GM18499 (cell line): ENCODE results near the gene PTPN3.

ENCODE experiments used
- ATAC-seq: cut with Tn5 transposase; IDR thresholded peaks from one replicate; pipeline ENCODE4 v1.9.1; 2021; ENCODE audit warnings: moderate number of reproducible peaks; ENCODE audit not compliant: insufficient read depth, unreplicated experiment

Gene PTPN3

GRCh38 chr9:109478051-109478563, 20.0 kb downstream of the PTPN3 start:
- ATAC-seq, result no peak

GRCh38 chr9:109477258-109478050, 20.7 kb downstream of the PTPN3 start:
- no peak for ATAC-seq

GRCh38 chr9:109476642-109477257, 21.4 kb downstream of the PTPN3 start:
- ATAC-seq, result no peak

GRCh38 chr9:109475526-109475925, 22.6 kb downstream of the PTPN3 start:
- ATAC-seq, result no peak

- ATAC-seq, result no peak
Measured at GRCh38 chr9:109474944-109475343, 23.2 kb downstream of the PTPN3 start.

GRCh38 chr9:109474170-109474569, 23.9 kb downstream of the PTPN3 start:
- ATAC-seq, result no peak

- ATAC-seq, result no peak
Measured at GRCh38 chr9:109473329-109473728, 24.8 kb downstream of the PTPN3 start.

- ATAC-seq, result no peak
Measured at GRCh38 chr9:109471475-109472393, 26.4 kb downstream of the PTPN3 start.

- ATAC-seq, result no peak
Measured at GRCh38 chr9:109469646-109470358, 28.3 kb downstream of the PTPN3 start.

- ATAC-seq, result no peak
Measured at GRCh38 chr9:109468927-109469326, 29.2 kb downstream of the PTPN3 start.

- ATAC-seq, result no peak
Measured at GRCh38 chr9:109467936-109468335, 30.2 kb downstream of the PTPN3 start.

- no peak for ATAC-seq
Measured at GRCh38 chr9:109466623-109467590, 31.2 kb downstream of the PTPN3 start.

GRCh38 chr9:109463924-109464625, 34.0 kb downstream of the PTPN3 start:
- no peak for ATAC-seq

GRCh38 chr9:109460576-109460975, 37.5 kb downstream of the PTPN3 start:
- ATAC-seq, result no peak

GRCh38 chr9:109459423-109459822, 38.7 kb downstream of the PTPN3 start:
- no peak for ATAC-seq

- ATAC-seq, result no peak
Measured at GRCh38 chr9:109458453-109459211, 39.5 kb downstream of the PTPN3 start.

- ATAC-seq, result no peak
Measured at GRCh38 chr9:109456811-109457210, 41.3 kb downstream of the PTPN3 start.

- ATAC-seq, result no peak
Measured at GRCh38 chr9:109455861-109456260, 42.2 kb downstream of the PTPN3 start.
